GM13977 (cell line): ENCODE measurements around the gene ABCC1.

Experiments
- DNase-seq: peaks from one replicate; pipeline ENCODE4 v3.0.0; 2012; ENCODE audit warnings: low spot score
- in situ Hi-C: fragments of 300-500 bp; cut with MboI; formaldehyde crosslinking; loops from one replicate; pipeline ENCODE4 v1.12.0; 2022; ENCODE audit warnings: low sequenced_read_pairs, low pct_unique_long_range_greater_than_20kb, mixed read lengths, inconsistent platforms; ENCODE audit not compliant: unreplicated experiment
- TF ChIP-seq, protein P1 (sequence below): IDR thresholded peaks from 2 replicates; pipeline ENCODE4 v1.5.1; 2012; ENCODE audit warnings: mild to moderate bottlenecking, control low read depth; ENCODE audit not compliant: insufficient read depth; ENCODE audit errors: extremely low read depth, missing control alignments

The ABCC1 gene

DNA sequence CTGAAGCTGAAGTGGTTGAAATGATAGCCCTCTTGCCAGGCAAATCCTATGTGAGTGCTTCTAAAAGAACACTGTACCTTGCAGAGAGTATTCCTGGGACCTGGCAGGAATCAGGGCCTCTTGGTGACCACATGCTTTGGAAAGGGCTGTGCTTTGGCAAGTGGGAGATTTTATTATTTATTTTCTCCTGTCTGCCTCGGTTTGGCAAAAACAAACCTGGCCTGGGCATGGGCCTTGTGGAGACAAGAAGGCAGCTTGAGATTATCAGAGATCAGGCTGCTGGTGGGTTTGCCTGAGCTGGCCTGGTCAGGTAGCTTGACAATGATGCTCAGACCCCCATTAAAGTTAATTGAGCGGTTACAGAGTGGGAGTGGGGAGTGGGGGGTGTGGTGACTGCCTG is 24.6 kb downstream of the ABCC1 start:
- no peak for DNase-seq
- TF ChIP-seq, protein P1, sequence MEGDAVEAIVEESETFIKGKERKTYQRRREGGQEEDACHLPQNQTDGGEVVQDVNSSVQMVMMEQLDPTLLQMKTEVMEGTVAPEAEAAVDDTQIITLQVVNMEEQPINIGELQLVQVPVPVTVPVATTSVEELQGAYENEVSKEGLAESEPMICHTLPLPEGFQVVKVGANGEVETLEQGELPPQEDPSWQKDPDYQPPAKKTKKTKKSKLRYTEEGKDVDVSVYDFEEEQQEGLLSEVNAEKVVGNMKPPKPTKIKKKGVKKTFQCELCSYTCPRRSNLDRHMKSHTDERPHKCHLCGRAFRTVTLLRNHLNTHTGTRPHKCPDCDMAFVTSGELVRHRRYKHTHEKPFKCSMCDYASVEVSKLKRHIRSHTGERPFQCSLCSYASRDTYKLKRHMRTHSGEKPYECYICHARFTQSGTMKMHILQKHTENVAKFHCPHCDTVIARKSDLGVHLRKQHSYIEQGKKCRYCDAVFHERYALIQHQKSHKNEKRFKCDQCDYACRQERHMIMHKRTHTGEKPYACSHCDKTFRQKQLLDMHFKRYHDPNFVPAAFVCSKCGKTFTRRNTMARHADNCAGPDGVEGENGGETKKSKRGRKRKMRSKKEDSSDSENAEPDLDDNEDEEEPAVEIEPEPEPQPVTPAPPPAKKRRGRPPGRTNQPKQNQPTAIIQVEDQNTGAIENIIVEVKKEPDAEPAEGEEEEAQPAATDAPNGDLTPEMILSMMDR, result no peak

DNA sequence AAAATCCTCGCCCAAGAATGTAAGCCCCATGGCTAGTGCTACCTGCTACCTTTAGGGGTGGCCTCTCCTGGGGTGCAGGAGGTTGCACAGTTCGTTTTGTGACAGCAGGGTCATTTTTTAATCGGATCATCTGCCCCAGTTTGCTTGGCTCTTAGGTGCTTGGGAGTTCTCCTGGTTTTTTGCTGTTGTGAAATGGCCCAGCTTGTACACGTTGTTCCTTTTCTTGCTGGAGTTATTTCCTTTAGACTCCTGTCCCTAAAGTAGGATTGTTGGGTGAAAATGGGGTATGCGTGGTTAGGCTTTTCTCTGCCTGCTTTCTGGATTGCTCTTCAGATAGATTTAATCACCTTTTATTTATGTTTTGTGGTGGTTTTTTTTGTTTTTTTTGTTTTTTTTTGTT is 25.8 kb downstream of the ABCC1 start:
- in situ Hi-C loops, result no loop called here
- TF ChIP-seq, protein P1, result no peak
- no peak for DNase-seq

More for the DNA sequence above, 24.6 kb downstream of the ABCC1 start:
- in situ Hi-C loops, result no loop called here

DNA sequence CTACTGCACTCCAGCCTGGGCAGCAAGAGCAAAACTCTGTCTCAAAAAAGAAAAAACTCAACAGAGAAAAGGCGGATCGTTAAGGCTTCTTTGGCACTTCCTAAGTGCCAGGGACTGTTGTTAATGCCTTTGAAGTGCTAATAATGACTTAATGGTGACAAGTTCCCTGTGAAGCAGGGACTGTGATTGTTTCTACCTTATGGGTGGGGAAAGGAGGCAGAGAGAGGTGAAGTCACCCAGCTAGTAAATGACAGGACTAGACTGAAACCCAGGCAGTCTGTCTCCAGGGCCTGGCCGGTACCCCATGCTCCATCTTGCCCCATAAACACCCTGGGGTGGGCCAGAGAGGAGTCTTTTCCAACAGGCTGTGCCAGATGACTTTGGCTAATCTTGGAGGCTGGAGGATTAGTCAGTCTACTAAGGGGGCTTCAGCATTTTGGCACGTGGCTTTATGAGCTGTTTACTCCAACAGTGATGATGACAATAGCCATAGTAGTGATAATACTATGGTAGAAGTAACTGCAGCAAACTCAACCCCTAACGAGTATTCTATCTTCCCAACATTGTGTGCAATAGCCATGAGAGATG is 26.9 kb downstream of the ABCC1 start:
- in situ Hi-C loops, result no loop called here
- no peak for DNase-seq
- TF ChIP-seq, protein P1, result no peak

DNA sequence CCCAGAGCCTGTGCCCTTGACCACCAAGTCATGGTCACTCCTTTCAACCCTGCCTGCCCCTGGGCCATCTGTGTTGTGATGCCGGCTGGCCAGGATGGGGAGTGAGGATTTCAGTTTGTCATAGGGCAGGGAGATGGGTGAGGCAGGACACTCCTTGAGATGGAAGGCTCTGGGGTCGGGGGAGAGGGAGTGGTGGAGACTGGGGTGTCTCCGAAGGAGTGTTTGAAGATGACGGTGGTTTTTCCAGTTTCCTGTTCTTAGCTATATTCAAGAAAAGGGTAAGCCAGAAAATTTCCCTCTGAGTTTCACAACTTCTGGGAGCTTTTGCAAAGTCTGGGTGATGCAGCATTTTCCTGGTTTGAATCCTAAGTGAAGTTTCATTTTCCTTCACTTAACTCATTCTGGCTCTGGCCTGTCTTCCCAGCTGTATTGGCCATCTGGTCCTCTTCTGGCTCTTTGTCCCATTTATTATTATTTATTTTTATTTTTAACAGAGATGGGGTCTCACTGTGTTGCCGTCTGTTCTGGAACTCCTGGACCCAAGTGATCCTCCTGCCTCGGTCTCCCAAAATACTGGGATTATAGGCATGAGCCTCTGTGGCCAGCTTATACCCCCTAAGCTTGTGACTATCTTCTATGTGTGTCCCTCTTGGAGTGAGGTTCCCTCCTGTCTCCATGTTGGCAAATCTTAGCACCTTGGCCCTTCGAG is 27.7 kb downstream of the ABCC1 start:
- in situ Hi-C loops, result no loop called here
- TF ChIP-seq, protein P1, result no peak
- DNase-seq, result no peak

DNA sequence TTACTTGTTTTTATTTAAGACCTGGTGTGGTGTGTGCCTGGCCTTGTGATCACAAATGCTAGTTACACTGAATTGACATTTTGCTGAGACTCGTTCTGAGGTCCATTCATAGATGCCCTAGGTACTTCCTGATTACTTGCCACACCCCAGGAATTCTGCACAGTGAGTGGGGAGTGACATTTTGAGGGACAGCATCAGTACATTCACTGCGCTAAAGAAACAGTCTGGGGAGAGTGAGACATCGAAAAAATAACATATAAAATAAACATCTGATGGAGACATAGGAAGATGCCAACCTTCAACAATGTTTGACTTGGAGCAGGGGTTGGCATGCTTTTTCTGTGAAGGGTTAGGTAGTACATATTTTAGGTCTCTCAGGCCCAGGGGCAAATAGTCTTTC is 30.4 kb downstream of the ABCC1 start:
- TF ChIP-seq, protein P1, result no peak
- DNase-seq, result no peak
- in situ Hi-C loops, result no loop called here

DNA sequence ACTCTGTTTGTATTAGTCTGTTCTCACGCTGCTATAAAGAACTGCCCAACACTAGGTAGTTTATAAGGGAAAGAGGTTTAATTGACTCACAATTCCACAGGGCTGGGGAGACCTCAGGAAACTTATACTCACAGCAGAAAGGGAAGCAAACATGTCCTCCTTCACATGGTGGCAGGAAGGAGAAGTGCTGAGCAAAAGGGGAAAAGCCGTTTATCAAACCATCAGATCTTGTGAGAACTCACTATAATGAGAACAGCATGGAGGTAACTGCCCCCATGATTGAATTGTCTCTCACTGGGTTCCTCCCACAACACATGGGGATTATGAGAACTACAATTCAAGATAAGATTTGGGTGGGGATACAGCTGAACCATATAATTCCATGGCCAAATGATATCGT is 30.9 kb downstream of the ABCC1 start:
- TF ChIP-seq, protein P1, result no peak
- no peak for DNase-seq
- in situ Hi-C loops, result no loop called here
